Endothelial cell of umbilical vein (primary cell): ENCODE measurements around the gene RAD51B. TPM values are rescaled to one million over a fixed set of nuclear protein-coding genes. Genes with fewer than 3 reads are reported as not detected.

Source experiments
- BruUV-seq: library from RNA; stranded (reverse); fragments of 400-500 nt; replicated peaks from 2 replicates; lab custom pipeline; 2021; lab: Mats Ljungman, UMichigan
- CTCF ChIA-PET: fragments of 300-600, 350-600 bp; sonication (Branson Sonifier 250); formaldehyde crosslinking; loops from one replicate; lab custom pipeline; 2021; ENCODE audit warnings: antibody characterized with exemption, inconsistent platforms; lab: Charles Lee
- POLR2A ChIA-PET: fragments of 300-600, 350-600 bp; sonication (Branson Sonifier 250); formaldehyde crosslinking; loops from one replicate; lab custom pipeline; 2021; ENCODE audit warnings: antibody characterized with exemption, inconsistent platforms; lab: Charles Lee
- DNase-seq: peaks from one replicate; pipeline ENCODE4 v3.0.0-alpha.2; 2011; ENCODE audit warnings: low read depth, low spot score
- FAIRE-seq: peaks from 2 replicates; lab custom pipeline; 2011; peaks lifted over from hg19 to GRCh38; lab: Jason Lieb, UNC
- H2AFZ ChIP-seq: 2 replicates; pipeline ENCODE4 v1.6.0; 2012; ENCODE audit warnings: low read depth, low read length, control low read depth, inconsistent platforms
- H3K27ac ChIP-seq: 2 replicates; pipeline ENCODE4 v1.5.1; 2011; ENCODE audit warnings: low read depth, mild to moderate bottlenecking, control low read depth, low read length, moderate library complexity; ENCODE audit not compliant: insufficient read depth
- H3K27me3 ChIP-seq, 2 experiments: 2 replicates each; pipeline versions ENCODE4 v1.6.0 to v1.6.1; 2011; ENCODE audit warnings: low read length in 2 of 2, mixed read lengths in 1 of 2; ENCODE audit not compliant: control insufficient read depth in 2 of 2, insufficient read depth in 2 of 2
- H3K36me3 ChIP-seq, 2 experiments: 2 replicates in 1 of 2; 3 replicates in 1 of 2; pipeline ENCODE4 v1.5.1; 2011; ENCODE audit warnings: low read length in 2 of 2, mild to moderate bottlenecking in 1 of 2, moderate library complexity in 1 of 2; ENCODE audit not compliant: control insufficient read depth in 2 of 2, insufficient read depth in 2 of 2; ENCODE audit errors: extremely low read depth in 1 of 2
- H3K4me1 ChIP-seq: 3 replicates; pipeline ENCODE4 v1.5.1; 2011; ENCODE audit warnings: mild to moderate bottlenecking, low read length; ENCODE audit not compliant: control insufficient read depth, insufficient read depth; ENCODE audit errors: extremely low read depth
- H3K4me2 ChIP-seq: 2 replicates; pipeline ENCODE4 v1.6.1; 2011; ENCODE audit warnings: low read length, control low read depth, mixed read lengths; ENCODE audit not compliant: insufficient read depth
- H3K4me3 ChIP-seq, 3 experiments: fragments of 200-600 bp in 1 of 3; sonication (generic), shearing (Covaris generic) in 1 of 3; replicated peaks in 1 of 3; 2 replicates each; pipeline ENCODE4 v1.5.1; 2011 to 2016; ENCODE audit warnings: control low read depth in 3 of 3, low read length in 3 of 3, mild to moderate bottlenecking in 2 of 3, inconsistent platforms in 1 of 3, low read depth in 1 of 3, moderate library complexity in 1 of 3; ENCODE audit not compliant: insufficient read depth in 1 of 3
- H3K79me2 ChIP-seq: 2 replicates; pipeline ENCODE4 v1.6.0; 2012; ENCODE audit warnings: low read length, inconsistent platforms; ENCODE audit not compliant: control insufficient read depth, insufficient read depth
- H3K9ac ChIP-seq: replicated peaks from 2 replicates; pipeline ENCODE3; 2011; ENCODE audit warnings: low read length, control low read depth; ENCODE audit not compliant: insufficient read depth; ENCODE audit errors: extremely low read depth
- H3K9me1 ChIP-seq: replicated peaks from 3 replicates; pipeline ENCODE4 v1.6.0; 2011; ENCODE audit warnings: mild to moderate bottlenecking, low read length; ENCODE audit not compliant: control insufficient read depth, insufficient read depth; ENCODE audit errors: extremely low read depth
- H3K9me3 ChIP-seq: replicated peaks from 2 replicates; pipeline ENCODE4 v1.5.1; 2012; ENCODE audit warnings: low read length, inconsistent platforms; ENCODE audit not compliant: control insufficient read depth, insufficient read depth
- H4K20me1 ChIP-seq: replicated peaks from 2 replicates; pipeline ENCODE3; 2011; ENCODE audit warnings: mild to moderate bottlenecking, low read length; ENCODE audit not compliant: control insufficient read depth, insufficient read depth; ENCODE audit errors: extremely low read depth
- EZH2 ChIP-seq: IDR thresholded peaks from 2 replicates; pipeline ENCODE4 v1.6.1; 2012; ENCODE audit warnings: borderline replicate concordance, low read depth, mild to moderate bottlenecking, moderate library complexity, low read length, inconsistent platforms; ENCODE audit not compliant: severe bottlenecking
- FOS ChIP-seq: IDR thresholded peaks from 2 replicates; pipeline ENCODE4 v1.6.1; 2011; ENCODE audit warnings: mild to moderate bottlenecking, low read length, moderate library complexity, borderline replicate concordance; ENCODE audit not compliant: insufficient read depth
- GATA2 ChIP-seq: IDR thresholded peaks from 2 replicates; pipeline ENCODE4 v1.7.0; 2011; ENCODE audit warnings: low read depth, mild to moderate bottlenecking, moderate library complexity, mixed read lengths, low read length; ENCODE audit not compliant: insufficient read length, insufficient read depth
- JUN ChIP-seq: IDR thresholded peaks from 2 replicates; pipeline ENCODE4 v1.6.1; 2011; ENCODE audit warnings: borderline replicate concordance, low read depth; ENCODE audit not compliant: insufficient read length, insufficient read depth
- MAX ChIP-seq: IDR thresholded peaks from 2 replicates; pipeline ENCODE4 v1.6.1; 2011; ENCODE audit not compliant: insufficient read depth, insufficient read length
- MYC ChIP-seq: IDR thresholded peaks from one replicate; pipeline ENCODE4 v1.6.1; 2011; ENCODE audit warnings: mild to moderate bottlenecking, low read depth, low read length
- POLR2A ChIP-seq: IDR thresholded peaks from 2 replicates; pipeline ENCODE4 v1.6.1; 2012; ENCODE audit warnings: low read depth, mild to moderate bottlenecking, control low read depth, low read length
- POLR2AphosphoS5 ChIP-seq: IDR thresholded peaks from 2 replicates; pipeline ENCODE4 v1.6.1; 2012; ENCODE audit warnings: low read depth, mild to moderate bottlenecking, control low read depth, low read length, moderate library complexity; ENCODE audit not compliant: insufficient read depth
- dilution Hi-C: fragments of 300-500 bp; cut with MboI; formaldehyde crosslinking; loops from one replicate; pipeline ENCODE4 v1.15.0; 2019; ENCODE audit warnings: low sequenced_read_pairs; ENCODE audit not compliant: extremely low pct_ligation_motif_present
- intact Hi-C: fragments of 100-400 bp; cut with micrococcal nuclease; formaldehyde crosslinking; loops from one replicate; pipeline ENCODE4 v1.10.0; 2022
- polyA plus RNA-seq, 4 experiments: library from polyadenylated mRNA; depleted of rRNA in 3 of 4; stranded (reverse) in 3 of 4; unstranded in 1 of 4; fragments of >200 nt; gene quantifications; 2 replicates each; pipeline versions ENCODE4 v1.2.1 to v1.2.3, GENCODE V29; 2011 to 2012; ENCODE audit warnings: missing spikeins in 1 of 4
- total RNA-seq: library from RNA; stranded (reverse); gene quantifications from 2 replicates; pipeline ENCODE4 v1.2.3, GENCODE V29; 2021
- TF ChIP-seq, protein P1 (sequence below), 2 donors: IDR thresholded peaks; 1 replicate in 1 of 2; 2 replicates in 1 of 2; pipeline ENCODE4 v1.5.1; 2011; ENCODE audit warnings: low read length in 2 of 2, mild to moderate bottlenecking in 2 of 2, moderate library complexity in 2 of 2, control low read depth in 1 of 2, inconsistent platforms in 1 of 2, low read depth in 1 of 2; ENCODE audit not compliant: insufficient read depth in 1 of 2; ENCODE audit errors: extremely low read depth in 1 of 2

Gene RAD51B
- total and polyA plus RNA-seq, 2 donors (not counting 3 experiments of a cell fraction or from before 2014, with no cell fraction given), result 3.9 to 19.0 TPM

GRCh38 chr14:68761391-68761790, 941.8 kb downstream of the RAD51B start:
- POLR2A ChIA-PET, result interaction anchor here (0.6 kb wide), 1 partner anchor 432 kb away, joined by 3 read pairs; no protein-coding TSS in a partner anchor
- H2AFZ ChIP-seq, result no peak overlapping the region
- H3K9me1 ChIP-seq, result no peaks in the 10 kb centered on the region
- dilution Hi-C loops (no loop called here), intact Hi-C loops (no loop called here)
- DNase-seq, result no peak
- no peaks in the 10 kb centered on the region for H3K9me3 ChIP-seq
- BruUV-seq, result no TSS peak
- no peaks in the 10 kb centered on the region for H3K27me3 ChIP-seq
- H3K4me1 ChIP-seq, result peaks cover 35% of the 10 kb centered on the region
- no peak overlapping the region for H3K27ac ChIP-seq
- H4K20me1 ChIP-seq, result no peaks in the 10 kb centered on the region
- no peaks in the 10 kb centered on the region for H3K79me2 ChIP-seq
- H3K4me2 ChIP-seq, result no peak overlapping the region
- no peak overlapping the region for H3K4me3 ChIP-seq
- H3K9ac ChIP-seq, result no peak overlapping the region
- no peak for FAIRE-seq
- CTCF ChIA-PET, result no interaction called here
- no peaks in the 10 kb centered on the region for H3K36me3 ChIP-seq
- TF ChIP-seq FOS (no peak), JUN (no peak), POLR2AphosphoS5 (no peak), POLR2A (no peak), GATA2 (no peak), MYC (no peak), EZH2 (no peak), MAX (no peak)
- TF ChIP-seq, protein P1, sequence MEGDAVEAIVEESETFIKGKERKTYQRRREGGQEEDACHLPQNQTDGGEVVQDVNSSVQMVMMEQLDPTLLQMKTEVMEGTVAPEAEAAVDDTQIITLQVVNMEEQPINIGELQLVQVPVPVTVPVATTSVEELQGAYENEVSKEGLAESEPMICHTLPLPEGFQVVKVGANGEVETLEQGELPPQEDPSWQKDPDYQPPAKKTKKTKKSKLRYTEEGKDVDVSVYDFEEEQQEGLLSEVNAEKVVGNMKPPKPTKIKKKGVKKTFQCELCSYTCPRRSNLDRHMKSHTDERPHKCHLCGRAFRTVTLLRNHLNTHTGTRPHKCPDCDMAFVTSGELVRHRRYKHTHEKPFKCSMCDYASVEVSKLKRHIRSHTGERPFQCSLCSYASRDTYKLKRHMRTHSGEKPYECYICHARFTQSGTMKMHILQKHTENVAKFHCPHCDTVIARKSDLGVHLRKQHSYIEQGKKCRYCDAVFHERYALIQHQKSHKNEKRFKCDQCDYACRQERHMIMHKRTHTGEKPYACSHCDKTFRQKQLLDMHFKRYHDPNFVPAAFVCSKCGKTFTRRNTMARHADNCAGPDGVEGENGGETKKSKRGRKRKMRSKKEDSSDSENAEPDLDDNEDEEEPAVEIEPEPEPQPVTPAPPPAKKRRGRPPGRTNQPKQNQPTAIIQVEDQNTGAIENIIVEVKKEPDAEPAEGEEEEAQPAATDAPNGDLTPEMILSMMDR (IDR thresholded peaks at IDR 0.05; ENCODE audit: extremely low read depth in 1 of 2, insufficient read depth in 1 of 2, low read depth in 1 of 2, low read length in 2 of 2), result no peak
